WI38 (cell line): ENCODE measurements around the gene GSX1.
"Not testable (repeated sequence)": the region's sequence is repeated elsewhere in the genome, so short reads cannot be mapped to it uniquely, and the experiment has no call there.

Experiments
- H3K4me3 ChIP-seq: 2 replicates; pipeline ENCODE4 v1.5.1; 2011; ENCODE audit warnings: low read depth, mild to moderate bottlenecking, control low read depth, low read length
- TF ChIP-seq, protein P1 (sequence below): IDR thresholded peaks from 2 replicates; pipeline ENCODE4 v1.5.1; 2012; ENCODE audit warnings: low read depth, mild to moderate bottlenecking, control low read depth, low read length

The GSX1 gene

DNA sequence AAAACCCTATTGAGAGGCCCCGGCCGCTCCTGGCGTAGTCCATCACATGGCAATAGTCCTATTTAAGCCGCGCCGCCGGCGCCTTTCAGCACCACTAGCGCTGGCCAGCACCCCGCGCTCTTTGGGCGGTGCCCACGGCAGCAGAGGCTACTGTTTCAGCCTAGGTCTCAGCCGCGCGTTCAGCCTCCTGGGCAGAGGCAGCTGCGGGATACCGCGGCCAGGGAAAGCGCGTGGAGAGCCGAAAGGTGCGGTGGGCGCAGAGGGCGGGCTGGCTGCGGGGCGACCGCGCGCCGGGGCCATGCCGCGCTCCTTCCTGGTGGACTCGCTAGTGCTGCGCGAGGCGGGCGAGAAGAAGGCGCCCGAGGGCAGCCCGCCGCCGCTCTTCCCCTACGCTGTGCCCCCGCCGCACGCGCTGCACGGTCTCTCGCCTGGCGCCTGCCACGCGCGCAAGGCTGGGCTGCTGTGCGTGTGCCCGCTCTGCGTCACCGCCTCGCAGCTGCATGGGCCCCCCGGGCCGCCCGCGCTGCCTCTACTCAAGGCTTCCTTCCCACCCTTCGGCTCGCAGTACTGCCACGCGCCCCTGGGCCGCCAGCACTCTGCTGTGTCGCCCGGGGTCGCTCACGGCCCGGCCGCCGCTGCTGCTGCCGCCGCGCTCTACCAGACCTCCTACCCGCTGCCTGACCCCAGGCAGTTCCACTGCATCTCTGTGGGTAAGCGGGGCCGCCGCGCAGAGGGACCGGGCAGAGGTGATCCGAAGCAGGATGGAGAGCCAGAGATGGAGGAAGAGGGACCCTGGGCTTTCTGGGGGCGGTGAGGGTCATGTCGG, at the start of gene GSX1:
Gene GSX1, plus strand, starts transcription at position 91 of the 826 bp plus-strand sequence. Its CDS starts 208 bp downstream, at position 299.
- peak within 1 kb of the TSS; percentile 47 for H3K4me3 ChIP-seq
- TF ChIP-seq, protein P1, sequence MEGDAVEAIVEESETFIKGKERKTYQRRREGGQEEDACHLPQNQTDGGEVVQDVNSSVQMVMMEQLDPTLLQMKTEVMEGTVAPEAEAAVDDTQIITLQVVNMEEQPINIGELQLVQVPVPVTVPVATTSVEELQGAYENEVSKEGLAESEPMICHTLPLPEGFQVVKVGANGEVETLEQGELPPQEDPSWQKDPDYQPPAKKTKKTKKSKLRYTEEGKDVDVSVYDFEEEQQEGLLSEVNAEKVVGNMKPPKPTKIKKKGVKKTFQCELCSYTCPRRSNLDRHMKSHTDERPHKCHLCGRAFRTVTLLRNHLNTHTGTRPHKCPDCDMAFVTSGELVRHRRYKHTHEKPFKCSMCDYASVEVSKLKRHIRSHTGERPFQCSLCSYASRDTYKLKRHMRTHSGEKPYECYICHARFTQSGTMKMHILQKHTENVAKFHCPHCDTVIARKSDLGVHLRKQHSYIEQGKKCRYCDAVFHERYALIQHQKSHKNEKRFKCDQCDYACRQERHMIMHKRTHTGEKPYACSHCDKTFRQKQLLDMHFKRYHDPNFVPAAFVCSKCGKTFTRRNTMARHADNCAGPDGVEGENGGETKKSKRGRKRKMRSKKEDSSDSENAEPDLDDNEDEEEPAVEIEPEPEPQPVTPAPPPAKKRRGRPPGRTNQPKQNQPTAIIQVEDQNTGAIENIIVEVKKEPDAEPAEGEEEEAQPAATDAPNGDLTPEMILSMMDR: no peak

DNA sequence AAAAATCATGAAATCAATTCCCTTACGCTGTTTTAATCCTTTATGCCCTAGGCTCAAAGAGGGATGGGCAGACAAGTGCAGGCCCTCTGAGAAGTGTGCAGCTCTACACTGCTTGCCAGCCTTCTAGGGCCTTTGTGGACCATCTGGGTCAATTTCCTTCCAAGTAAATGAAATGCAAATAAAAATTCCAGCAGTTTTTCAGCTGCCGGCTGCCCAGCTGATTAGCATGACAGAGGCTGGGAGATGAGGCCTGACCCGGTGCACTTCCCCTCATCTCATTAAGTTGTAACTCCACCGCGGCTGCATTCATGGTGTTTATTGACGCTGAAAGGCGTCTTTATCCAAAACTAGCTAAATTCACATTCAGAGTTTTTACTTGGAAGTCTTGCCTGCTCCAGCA, 47.5 kb upstream of the GSX1 start:
- TF ChIP-seq, protein P1: no peak
- no peak overlapping the region for H3K4me3 ChIP-seq

DNA sequence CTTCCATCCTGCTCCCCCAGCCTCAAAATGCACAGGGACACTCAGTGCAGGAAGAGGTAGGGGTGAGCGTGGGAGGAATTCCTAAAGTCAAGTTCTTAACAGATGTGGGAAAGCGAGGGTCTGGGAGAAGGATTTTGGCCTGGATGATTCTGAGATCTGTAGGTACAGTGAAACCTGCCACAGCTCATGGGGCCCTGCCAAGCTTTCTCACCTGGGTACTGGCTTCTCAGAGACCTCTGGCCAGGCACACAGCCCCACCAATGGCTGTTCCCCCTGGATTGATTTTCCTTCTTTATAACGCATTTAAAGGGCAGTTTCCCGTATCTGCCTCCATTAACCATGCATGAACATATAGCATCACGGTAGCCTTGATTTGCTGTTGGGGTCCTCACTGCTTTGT, 47.0 kb upstream of the GSX1 start:
- TF ChIP-seq, protein P1: no peak

DNA sequence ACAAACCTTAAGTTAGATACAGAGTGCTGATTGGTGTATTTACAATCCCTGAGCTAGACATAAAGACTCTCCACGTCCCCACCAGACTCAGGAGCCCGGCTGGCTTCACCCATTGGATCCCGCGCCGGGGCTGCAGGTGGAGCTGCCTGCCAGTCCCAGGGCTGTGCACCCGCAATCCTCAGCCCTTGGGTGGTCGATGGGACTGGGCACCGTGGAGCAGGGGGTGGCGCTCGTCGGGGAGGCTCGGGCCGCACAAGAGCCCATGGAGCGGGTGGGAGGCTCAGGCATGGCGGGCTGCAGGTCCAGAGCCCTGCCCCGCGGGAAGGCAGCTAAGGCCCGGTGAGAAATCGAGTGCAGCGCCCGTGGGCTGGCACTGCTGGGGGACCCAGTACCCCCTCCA, 44.1 kb upstream of the GSX1 start:
- H3K4me3 ChIP-seq: not testable (repeated sequence)

More for the DNA sequence above, 47.0 kb upstream of the GSX1 start:
- no peak overlapping the region for H3K4me3 ChIP-seq

DNA sequence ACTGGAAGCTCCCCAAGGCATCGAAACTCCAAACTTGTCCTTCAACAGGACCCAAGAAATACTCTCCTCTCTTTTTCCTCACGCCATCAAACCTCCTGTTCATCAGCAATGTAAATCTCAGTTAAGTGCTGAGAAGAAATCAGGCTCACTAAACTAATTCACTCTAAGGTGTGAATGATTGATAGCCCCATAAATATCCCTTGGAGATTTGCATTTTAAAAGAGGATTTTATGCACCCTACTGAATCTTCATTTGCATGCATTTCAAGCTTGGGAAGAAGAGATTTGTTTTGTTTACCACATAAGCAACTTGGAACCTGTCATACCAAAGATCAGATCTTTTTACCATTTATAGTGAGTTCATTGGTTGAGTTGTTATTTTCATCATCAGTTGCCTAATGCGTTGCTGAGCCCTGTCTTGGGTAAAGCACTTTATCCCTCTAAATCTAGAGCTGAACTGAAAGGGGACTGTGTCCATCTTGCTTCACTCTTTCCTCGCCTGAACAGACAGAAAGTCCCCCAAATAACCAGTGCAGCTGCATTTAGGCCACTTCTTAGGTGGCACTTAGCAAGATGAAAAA, 40.2 kb upstream of the GSX1 start:
- TF ChIP-seq, protein P1: no peak

DNA sequence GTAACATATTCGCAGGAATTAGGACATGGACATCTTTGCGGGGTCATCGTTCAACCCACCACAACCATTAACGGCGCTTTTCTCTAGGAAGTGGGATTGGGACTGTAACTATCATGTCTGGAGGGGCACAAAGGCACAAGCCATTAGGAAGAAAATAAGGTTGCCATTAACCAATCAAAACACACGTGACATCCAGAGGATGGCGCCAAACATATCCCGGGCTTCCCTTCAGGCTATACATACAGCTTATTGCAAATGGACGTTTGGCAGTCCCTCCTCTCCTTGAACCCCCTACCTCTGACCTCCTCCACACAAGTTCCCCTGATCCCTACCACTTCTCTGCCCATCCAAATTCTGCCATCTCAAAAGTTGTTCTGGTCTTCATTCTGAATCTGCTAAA, 26.6 kb upstream of the GSX1 start:
- no peak overlapping the region for H3K4me3 ChIP-seq
- TF ChIP-seq, protein P1: no peak

More for the DNA sequence above, 40.2 kb upstream of the GSX1 start:
- no peak overlapping the region for H3K4me3 ChIP-seq

DNA sequence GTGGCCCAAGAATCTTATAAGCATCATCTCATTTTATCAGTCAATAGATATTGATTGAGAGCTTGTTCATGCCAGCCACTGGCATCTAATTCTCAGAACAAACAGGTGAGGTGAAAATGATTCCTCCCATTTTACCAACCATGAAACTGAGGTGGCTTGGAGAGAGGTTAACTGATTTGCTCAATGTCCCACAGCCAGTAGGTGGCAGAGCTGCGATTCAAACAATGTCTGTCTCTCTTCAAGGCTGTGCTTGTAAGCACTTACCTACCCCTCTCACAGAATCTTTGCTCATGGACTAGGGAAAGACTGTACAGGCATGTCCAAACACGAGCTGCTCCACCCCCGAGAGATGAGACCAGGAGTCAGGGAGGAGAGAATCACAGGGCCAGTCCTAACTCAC, 21.5 kb upstream of the GSX1 start:
- H3K4me3 ChIP-seq: no peak overlapping the region
- TF ChIP-seq, protein P1: 0 out of 2 replicates have a peak, but pooled peaks have one; percentile 32
